ENCODE data around the gene CCDC167. TPM values are rescaled to one million over a fixed set of nuclear protein-coding genes. Genes with fewer than 3 reads are reported as not detected.
"Not testable (repeated sequence)": the region's sequence is repeated elsewhere in the genome, so short reads cannot be mapped to it uniquely, and the experiment has no call there.

Gene CCDC167
- total RNA-seq, 1 donor from 2014 or later, result 28.3 TPM

- no peak overlapping the region for H3K4me3 Mint-ChIP-seq (ENCODE audit: unreplicated experiment)
- no peaks in the 10 kb centered on the region for H3K36me3 Mint-ChIP-seq (ENCODE audit: low read depth)
- H3K9me3 Mint-ChIP-seq (ENCODE audit: low read depth), result no peaks in the 10 kb centered on the region
- H3K27ac Mint-ChIP-seq (ENCODE audit: unreplicated experiment), result no peak overlapping the region
- peaks cover 3% of the 10 kb centered on the region for H3K27me3 Mint-ChIP-seq (ENCODE audit: low read depth)
- TF ChIP-seq CTCF (IDR thresholded peaks at IDR 0.05), result no peak
- no peak for DNase-seq (ENCODE audit: low spot score)
- peaks cover 7% of the 10 kb centered on the region for H3K4me1 Mint-ChIP-seq (ENCODE audit: low read depth)
Observed at GRCh38 chr6:37506479-37506878, 6.8 kb upstream of the CCDC167 start.

GRCh38 chr6:37504024-37504423 is 4.3 kb upstream of the CCDC167 start:
- no peak for DNase-seq (ENCODE audit: low spot score)
- H3K27me3 Mint-ChIP-seq (ENCODE audit: low read depth), result peaks cover 2% of the 10 kb centered on the region
- H3K36me3 Mint-ChIP-seq (ENCODE audit: low read depth), result no peaks in the 10 kb centered on the region
- no peaks in the 10 kb centered on the region for H3K9me3 Mint-ChIP-seq (ENCODE audit: low read depth)
- TF ChIP-seq CTCF (IDR thresholded peaks at IDR 0.05), result no peak
- no peak overlapping the region for H3K4me3 Mint-ChIP-seq (ENCODE audit: unreplicated experiment)
- peaks cover 20% of the 10 kb centered on the region for H3K4me1 Mint-ChIP-seq (ENCODE audit: low read depth)
- H3K27ac Mint-ChIP-seq (ENCODE audit: unreplicated experiment), result no peak overlapping the region

GRCh38 chr6:37503309-37503965 is 3.7 kb upstream of the CCDC167 start:
- no peaks in the 10 kb centered on the region for H3K9me3 Mint-ChIP-seq (ENCODE audit: low read depth)
- H3K4me3 Mint-ChIP-seq (ENCODE audit: unreplicated experiment), result no peak overlapping the region
- no peak overlapping the region for H3K27ac Mint-ChIP-seq (ENCODE audit: unreplicated experiment)
- no peak for TF ChIP-seq CTCF (IDR thresholded peaks at IDR 0.05)
- H3K36me3 Mint-ChIP-seq (ENCODE audit: low read depth), result no peaks in the 10 kb centered on the region
- H3K27me3 Mint-ChIP-seq (ENCODE audit: low read depth), result peaks cover 2% of the 10 kb centered on the region
- peaks cover 23% of the 10 kb centered on the region for H3K4me1 Mint-ChIP-seq (ENCODE audit: low read depth)
- DNase-seq (ENCODE audit: low spot score), result peak; percentile 29

GRCh38 chr6:37502703-37503291 is 3.1 kb upstream of the CCDC167 start:
- no peak overlapping the region for H3K27ac Mint-ChIP-seq (ENCODE audit: unreplicated experiment)
- peaks cover 23% of the 10 kb centered on the region for H3K4me1 Mint-ChIP-seq (ENCODE audit: low read depth)
- no peak overlapping the region for H3K4me3 Mint-ChIP-seq (ENCODE audit: unreplicated experiment)
- no peak for TF ChIP-seq CTCF (IDR thresholded peaks at IDR 0.05)
- H3K27me3 Mint-ChIP-seq (ENCODE audit: low read depth), result peaks cover 2% of the 10 kb centered on the region
- no peaks in the 10 kb centered on the region for H3K36me3 Mint-ChIP-seq (ENCODE audit: low read depth)
- no peaks in the 10 kb centered on the region for H3K9me3 Mint-ChIP-seq (ENCODE audit: low read depth)
- no peak for DNase-seq (ENCODE audit: low spot score)

- Mint-ChIP-seq H3K4me1 (ENCODE audit: low read depth) (peaks cover 23% of the 10 kb centered on the region), H3K9me3 (ENCODE audit: low read depth) (no peaks in the 10 kb centered on the region), H3K27ac (ENCODE audit: unreplicated experiment) (no peak overlapping the region), H3K36me3 (ENCODE audit: low read depth) (no peaks in the 10 kb centered on the region), H3K27me3 (ENCODE audit: low read depth) (peaks cover 2% of the 10 kb centered on the region), H3K4me3 (ENCODE audit: unreplicated experiment) (no peak overlapping the region)
- peak; percentile 34 for DNase-seq (ENCODE audit: low spot score)
- TF ChIP-seq CTCF (IDR thresholded peaks at IDR 0.05), result no peak
Observed at GRCh38 chr6:37501632-37502491, 2.2 kb upstream of the CCDC167 start.

- H3K27me3 Mint-ChIP-seq (ENCODE audit: low read depth), result not testable (repeated sequence)
Observed at GRCh38 chr6:37500904-37501303, 1.2 kb upstream of the CCDC167 start.

More at GRCh38 chr6:37500904-37501303, 1.2 kb upstream of the CCDC167 start:
- not testable (repeated sequence) for H3K4me3 Mint-ChIP-seq (ENCODE audit: unreplicated experiment); H3K36me3 Mint-ChIP-seq (ENCODE audit: low read depth); H3K27ac Mint-ChIP-seq (ENCODE audit: unreplicated experiment); DNase-seq (ENCODE audit: low spot score); H3K9me3 Mint-ChIP-seq (ENCODE audit: low read depth)
- peaks cover 23% of the 10 kb centered on the region for H3K4me1 Mint-ChIP-seq (ENCODE audit: low read depth)

All from chondrocyte (in vitro differentiated cells).